GM21447 (cell line): ENCODE results near the gene DNM2.
"Not testable (repeated sequence)": the region's sequence is repeated elsewhere in the genome, so short reads cannot be mapped to it uniquely, and the experiment has no call there.

Experiments used
- ATAC-seq: cut with Tn5 transposase; IDR thresholded peaks from one replicate; pipeline ENCODE4 v1.9.1; 2021; ENCODE audit not compliant: unreplicated experiment

Gene DNM2

GRCh38 chr19:10717356-10718204, at the start of gene DNM2:
TSS of gene DNM2 (plus strand) at chr19:10718079. CDS start at chr19:10718243, 164 bp downstream.
- ATAC-seq, result peak; percentile 77

- no peak for ATAC-seq
Measured at GRCh38 chr19:10669246-10669645, 48.6 kb upstream of the DNM2 start.

- no peak for ATAC-seq
Measured at GRCh38 chr19:10670182-10670581, 47.7 kb upstream of the DNM2 start.

- no peak for ATAC-seq
Measured at GRCh38 chr19:10670876-10671804, 46.7 kb upstream of the DNM2 start.

DNA sequence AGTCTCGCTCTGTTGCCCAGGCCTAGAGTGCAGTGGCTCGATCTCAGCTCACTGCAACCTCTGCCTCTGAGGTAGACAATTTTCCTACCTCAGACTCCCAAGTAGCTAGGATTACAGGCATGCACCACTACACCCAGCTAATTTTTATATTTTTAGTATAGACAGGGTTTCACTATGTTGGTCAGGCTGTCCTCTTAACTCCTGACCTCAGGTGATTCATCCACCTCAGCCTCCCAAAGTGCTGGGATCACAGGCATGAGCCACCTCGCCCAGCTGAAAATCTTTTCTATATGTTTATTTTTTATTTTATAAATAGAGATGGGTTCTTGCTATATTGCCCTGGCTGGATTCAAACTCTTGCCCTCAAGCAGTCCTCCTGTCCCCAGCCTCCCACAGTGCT, 46.0 kb upstream of the DNM2 start:
- not testable (repeated sequence) for ATAC-seq

GRCh38 chr19:10675214-10675613, 42.7 kb upstream of the DNM2 start:
- ATAC-seq, result not testable (repeated sequence)

DNA sequence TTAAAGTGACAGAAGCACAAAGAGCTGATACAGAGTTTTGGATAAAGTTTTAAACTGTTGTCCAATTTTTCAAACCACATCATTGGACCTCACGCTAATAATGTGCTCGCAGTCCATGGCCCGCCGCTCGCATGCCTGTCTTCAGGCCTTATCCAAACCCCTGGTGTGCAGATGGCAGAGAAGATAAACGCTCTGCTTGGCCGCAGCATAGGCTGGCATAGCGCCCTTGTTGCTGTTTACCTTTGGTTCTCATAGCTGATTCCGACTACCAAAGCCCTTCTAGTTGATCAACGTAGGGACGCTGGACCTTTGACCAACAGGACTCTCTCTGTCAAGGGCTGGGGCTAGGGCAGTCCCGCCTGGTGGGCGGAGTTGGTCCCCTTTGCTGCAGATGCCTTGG, 40.1 kb upstream of the DNM2 start:
- no peak for ATAC-seq

DNA sequence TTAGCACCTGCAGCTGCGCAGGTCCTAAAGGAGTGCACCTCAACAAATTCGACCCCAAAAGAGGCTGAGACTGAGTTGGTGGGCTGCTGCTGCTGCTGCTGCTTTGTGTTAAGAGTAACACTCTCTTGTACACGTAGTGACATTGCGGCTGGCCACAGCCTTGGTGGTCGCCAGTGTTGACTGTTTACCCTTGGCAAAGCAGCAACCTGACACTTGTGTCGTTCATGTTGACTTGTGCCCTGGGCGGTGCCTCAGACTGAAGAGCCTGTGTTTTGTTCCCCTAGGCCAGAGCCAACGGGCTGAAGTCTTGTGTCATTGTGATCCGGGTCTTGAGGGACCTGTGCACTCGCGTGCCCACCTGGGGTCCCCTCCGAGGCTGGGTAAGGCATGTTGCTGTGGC, 39.1 kb upstream of the DNM2 start:
- no peak for ATAC-seq

DNA sequence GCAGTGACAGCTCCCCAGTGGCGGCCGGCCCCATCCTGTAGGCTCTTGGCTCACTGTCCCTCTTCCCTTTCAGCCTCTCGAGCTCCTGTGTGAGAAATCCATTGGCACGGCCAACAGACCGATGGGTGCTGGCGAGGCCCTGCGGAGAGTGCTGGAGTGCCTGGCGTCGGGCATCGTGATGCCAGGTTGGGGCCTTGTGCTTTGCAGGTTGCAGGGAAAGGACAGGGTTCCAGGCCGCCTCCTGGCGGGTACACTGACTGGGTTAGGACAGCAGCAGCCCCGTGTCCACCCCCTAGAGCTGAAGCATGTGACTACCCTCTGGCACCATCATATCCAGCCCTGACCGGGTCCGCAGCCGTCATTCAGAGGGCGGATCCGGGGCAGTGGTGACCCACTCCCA, 38.1 kb upstream of the DNM2 start:
- ATAC-seq, result no peak

- no peak for ATAC-seq
Measured at GRCh38 chr19:10680545-10681135, 37.2 kb upstream of the DNM2 start.

- no peak for ATAC-seq
Measured at GRCh38 chr19:10681658-10682057, 36.2 kb upstream of the DNM2 start.

DNA sequence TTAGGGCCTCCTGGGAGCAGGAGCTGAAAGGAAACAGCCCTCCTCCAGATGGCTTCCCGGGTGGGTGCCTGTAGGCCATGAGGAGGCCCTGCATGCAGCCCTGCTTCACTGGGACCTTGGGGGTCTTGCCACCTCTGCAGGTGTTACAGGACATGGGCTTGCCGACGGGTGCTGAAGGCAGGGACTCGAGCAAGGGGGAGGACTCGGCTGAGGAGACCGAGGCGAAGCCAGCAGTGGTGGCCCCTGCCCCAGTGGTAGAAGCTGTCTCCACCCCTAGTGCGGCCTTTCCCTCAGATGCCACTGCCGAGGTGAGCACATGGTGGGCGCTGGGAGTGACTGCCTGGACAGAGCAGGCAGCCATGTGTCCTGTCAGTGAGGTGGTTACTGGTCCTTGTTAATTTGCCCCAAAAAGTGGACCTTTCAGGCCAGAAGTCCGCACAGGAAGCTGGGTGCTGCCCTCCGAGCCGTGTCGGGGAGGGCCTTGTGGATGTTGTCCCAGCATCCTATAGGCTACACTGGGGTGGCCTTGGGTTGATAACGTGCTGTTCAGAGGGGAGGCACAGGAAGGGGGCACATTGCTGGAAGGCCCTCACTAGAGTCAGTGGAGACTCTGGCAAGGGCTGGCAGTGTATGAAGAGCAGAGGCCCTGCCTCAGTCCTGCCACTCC, 35.3 kb upstream of the DNM2 start:
- no peak for ATAC-seq

DNA sequence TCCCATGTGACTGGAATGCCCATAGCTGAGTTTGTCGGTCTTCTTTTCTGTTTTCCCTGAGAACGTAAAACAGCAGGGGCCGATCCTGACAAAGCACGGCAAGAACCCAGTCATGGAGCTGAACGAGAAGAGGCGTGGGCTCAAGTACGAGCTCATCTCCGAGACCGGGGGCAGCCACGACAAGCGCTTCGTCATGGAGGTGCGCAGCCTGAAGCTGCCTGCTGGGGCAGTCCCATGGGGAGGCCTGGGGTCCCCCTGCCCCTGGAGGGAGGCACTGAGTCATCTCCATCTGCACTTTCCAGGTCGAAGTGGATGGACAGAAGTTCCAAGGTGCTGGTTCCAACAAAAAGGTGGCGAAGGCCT, 34.8 kb upstream of the DNM2 start:
- ATAC-seq, result no peak

DNA sequence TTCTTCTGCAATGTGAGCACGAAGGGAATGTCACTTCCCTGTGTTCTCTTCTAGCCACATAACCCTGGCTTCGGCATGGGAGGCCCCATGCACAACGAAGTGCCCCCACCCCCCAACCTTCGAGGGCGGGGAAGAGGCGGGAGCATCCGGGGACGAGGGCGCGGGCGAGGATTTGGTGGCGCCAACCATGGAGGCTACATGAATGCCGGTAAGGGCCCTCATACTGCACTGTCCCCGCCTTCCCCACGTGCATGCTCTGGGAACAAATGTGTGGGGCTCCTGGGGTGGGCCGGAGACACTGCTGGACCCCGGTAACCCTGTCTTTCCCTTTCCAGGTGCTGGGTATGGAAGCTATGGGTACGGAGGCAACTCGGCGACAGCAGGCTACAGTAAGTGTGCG, 34.3 kb upstream of the DNM2 start:
- ATAC-seq, result no peak

GRCh38 chr19:10685210-10685609, 32.7 kb upstream of the DNM2 start:
- no peak for ATAC-seq

GRCh38 chr19:10686193-10686592, 31.7 kb upstream of the DNM2 start:
- no peak for ATAC-seq

DNA sequence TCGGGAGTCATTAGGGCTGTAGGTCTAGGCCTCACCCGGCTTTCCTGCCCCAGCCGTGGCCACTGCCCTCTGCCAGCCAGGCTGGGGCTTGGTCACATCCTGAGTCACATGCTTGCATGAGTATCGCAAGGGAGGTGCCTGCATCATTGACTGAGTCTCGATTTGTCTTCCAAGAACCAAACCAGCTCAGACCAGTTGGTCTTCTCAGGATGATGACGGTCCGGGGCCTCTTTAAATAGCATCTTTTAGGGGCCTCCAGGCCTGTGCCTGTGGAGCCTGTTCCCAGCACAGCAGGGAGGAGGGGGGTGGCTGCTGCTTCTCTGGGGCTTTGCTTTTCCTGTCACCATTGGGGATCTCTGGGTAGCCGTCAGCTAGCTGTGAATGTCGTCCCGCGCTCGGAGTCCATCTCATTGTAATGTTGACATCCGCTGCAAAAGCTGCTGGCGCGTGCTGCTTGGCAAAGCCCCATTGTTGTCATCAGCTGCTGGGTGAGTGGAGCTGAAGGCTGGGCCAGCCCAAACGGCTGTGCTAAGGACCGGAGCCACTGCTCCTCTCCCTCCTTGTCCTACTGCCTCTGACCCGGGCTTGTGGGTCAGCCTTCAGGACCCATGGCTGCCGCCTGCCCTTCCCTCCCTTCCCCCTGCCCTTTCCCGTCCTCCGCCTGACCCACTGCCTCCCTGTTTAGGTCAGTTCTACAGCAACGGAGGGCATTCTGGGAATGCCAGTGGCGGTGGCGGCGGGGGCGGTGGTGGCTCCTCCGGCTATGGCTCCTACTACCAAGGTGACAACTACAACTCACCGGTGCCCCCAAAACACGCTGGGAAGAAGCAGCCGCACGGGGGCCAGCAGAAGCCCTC, 31.0 kb upstream of the DNM2 start:
- ATAC-seq, result no peak

- no peak for ATAC-seq
Measured at GRCh38 chr19:10687518-10688288, 30.2 kb upstream of the DNM2 start.

GRCh38 chr19:10688545-10689280, 29.2 kb upstream of the DNM2 start:
- no peak for ATAC-seq
